Peyer's patch (tissue), 4 donors: ENCODE data around the gene C1orf198. TPM values are rescaled to one million over a fixed set of nuclear protein-coding genes. Genes with fewer than 3 reads are reported as not detected.
A peak's percentile ranks its signal among the peaks of the same experiment; 100 is the strongest.

ENCODE experiments used
- DNase-seq, 3 donors: peaks; one replicate each; pipeline ENCODE4 v3.0.0-alpha.2; 2017 to 2019
- H3K27ac ChIP-seq, 4 donors: fragments of 200-600 bp; sonication (generic); one replicate each; pipeline ENCODE4 v1.5.1; 2016 to 2019
- H3K27me3 ChIP-seq, 2 donors: fragments of 200-600 bp; sonication (generic); one replicate each; pipeline ENCODE4 v1.5.1; 2019
- H3K36me3 ChIP-seq, 3 donors: fragments of 200-600 bp; sonication (generic); one replicate each; pipeline ENCODE4 v1.5.1; 2016 to 2019
- H3K4me1 ChIP-seq, 4 donors: fragments of 200-600 bp; sonication (generic); one replicate each; pipeline ENCODE4 v1.5.1; 2016 to 2019
- H3K4me3 ChIP-seq, 4 donors: fragments of 200-600 bp; sonication (generic); 1 replicate in 3 of 4; 2 replicates in 1 of 4; pipeline ENCODE4 v1.5.1; 2016 to 2019; ENCODE audit warnings: mild to moderate bottlenecking in 1 of 4
- H3K9me3 ChIP-seq, 4 donors: fragments of 200-600 bp; sonication (generic); one replicate each; pipeline ENCODE4 v1.5.1; 2016 to 2019; ENCODE audit warnings: mild to moderate bottlenecking in 1 of 4
- CTCF ChIP-seq, 6 experiments: fragments of 450-650 bp in 4 of 6; fragments of 200-600 bp in 2 of 6; sonication (generic) in 1 of 6; IDR thresholded peaks; one replicate each; pipeline ENCODE4 v1.5.1; 2017 to 2019; ENCODE audit warnings: antibody characterized with exemption in 6 of 6, mild to moderate bottlenecking in 3 of 6, moderate library complexity in 1 of 6
- POLR2A ChIP-seq, 2 donors: fragments of 450-650 bp; IDR thresholded peaks; one replicate each; pipeline ENCODE4 v1.5.1; 2017; ENCODE audit warnings: antibody characterized with exemption in 2 of 2, mild to moderate bottlenecking in 2 of 2, moderate library complexity in 2 of 2
- total RNA-seq, 4 donors: library from RNA; depleted of rRNA; stranded (reverse); fragments of >200 nt; gene quantifications; one replicate each; pipeline ENCODE4 v1.1.0, GENCODE V29; 2016

C1orf198 gene
- total RNA-seq, 4 donors from 2014 or later: 10.3 to 14.0 (median 11.4) TPM

GRCh38 chr1:230854423-230854822, 13.9 kb downstream of the C1orf198 start:
- no peak for DNase-seq
- TF ChIP-seq CTCF (IDR thresholded peaks at IDR 0.05) (no peak), POLR2A (IDR thresholded peaks at IDR 0.05) (no peak)
- no peak overlapping the region for H3K27ac ChIP-seq
- no peak overlapping the region for H3K4me3 ChIP-seq
- H3K36me3 ChIP-seq: peaks cover 0 to 4% (median 0%) of the 10 kb centered on the region in 3 donors
- H3K9me3 ChIP-seq: no peaks in the 10 kb centered on the region
- no peaks in the 10 kb centered on the region for H3K27me3 ChIP-seq
- H3K4me1 ChIP-seq: peaks cover 0 to 21% (median 0%) of the 10 kb centered on the region in 4 donors

GRCh38 chr1:230853731-230854130, 14.6 kb downstream of the C1orf198 start:
- no peak overlapping the region for H3K4me3 ChIP-seq
- H3K27me3 ChIP-seq: no peaks in the 10 kb centered on the region
- peaks cover 0 to 20% (median 0%) of the 10 kb centered on the region in 4 donors for H3K4me1 ChIP-seq
- H3K36me3 ChIP-seq: peaks cover 0 to 4% (median 0%) of the 10 kb centered on the region in 3 donors
- DNase-seq: no peak
- TF ChIP-seq CTCF (IDR thresholded peaks at IDR 0.05): no peak
- no peak for TF ChIP-seq POLR2A (IDR thresholded peaks at IDR 0.05)
- no peak overlapping the region for H3K27ac ChIP-seq
- H3K9me3 ChIP-seq: no peaks in the 10 kb centered on the region

- no peak overlapping the region for H3K4me3 ChIP-seq
- no peaks in the 10 kb centered on the region for H3K9me3 ChIP-seq
- DNase-seq: no peak
- peaks cover 0 to 14% (median 0%) of the 10 kb centered on the region in 4 donors for H3K4me1 ChIP-seq
- H3K27ac ChIP-seq: no peak overlapping the region
- peaks cover 0 to 4% (median 0%) of the 10 kb centered on the region in 3 donors for H3K36me3 ChIP-seq
- no peaks in the 10 kb centered on the region for H3K27me3 ChIP-seq
- TF ChIP-seq POLR2A (IDR thresholded peaks at IDR 0.05): no peak
- TF ChIP-seq CTCF (IDR thresholded peaks at IDR 0.05): no peak
These were observed 15.4 kb downstream of the C1orf198 start for GRCh38 chr1:230852959-230853358.

- H3K4me3 ChIP-seq: no peak overlapping the region
- no peaks in the 10 kb centered on the region for H3K9me3 ChIP-seq
- no peak for TF ChIP-seq CTCF (IDR thresholded peaks at IDR 0.05)
- no peaks in the 10 kb centered on the region for H3K27me3 ChIP-seq
- peaks cover 0 to 14% (median 0%) of the 10 kb centered on the region in 4 donors for H3K4me1 ChIP-seq
- no peak overlapping the region for H3K27ac ChIP-seq
- H3K36me3 ChIP-seq: peaks cover 0 to 4% (median 0%) of the 10 kb centered on the region in 3 donors
- DNase-seq: no peak
These were observed 17.0 kb downstream of the C1orf198 start for GRCh38 chr1:230851291-230851691.

GRCh38 chr1:230850547-230850946, 17.8 kb downstream of the C1orf198 start:
- no peak for DNase-seq
- TF ChIP-seq POLR2A (IDR thresholded peaks at IDR 0.05): no peak
- no peak for TF ChIP-seq CTCF (IDR thresholded peaks at IDR 0.05)
- H3K27me3 ChIP-seq: no peaks in the 10 kb centered on the region
- H3K36me3 ChIP-seq: peaks cover 0 to 4% (median 0%) of the 10 kb centered on the region in 3 donors
- no peak overlapping the region for H3K4me3 ChIP-seq
- H3K9me3 ChIP-seq: no peaks in the 10 kb centered on the region
- peaks cover 0 to 14% (median 0%) of the 10 kb centered on the region in 4 donors for H3K4me1 ChIP-seq
- peak overlapping the region in 3 of 4 donors; percentile 25 to 36 (median 25) for H3K27ac ChIP-seq
